Lower leg skin (tissue), 4 donors: ENCODE measurements around the gene ESAM. TPM values are rescaled to one million over a fixed set of nuclear protein-coding genes. Genes with fewer than 3 reads are reported as not detected.

Experiments used
- DNase-seq, 2 donors: peaks; one replicate each; pipeline ENCODE4 v3.0.0-alpha.2; 2019; ENCODE audit warnings: low spot score in 2 of 2
- H3K4me3 ChIP-seq: fragments of 200-600 bp; sonication (generic); 2 replicates; pipeline ENCODE4 v1.5.1; 2017; ENCODE audit warnings: mild to moderate bottlenecking, low read depth; ENCODE audit not compliant: poor library complexity, severe bottlenecking
- CTCF ChIP-seq, 3 donors: fragments of 450-650 bp; IDR thresholded peaks; one replicate each; pipeline ENCODE4 v1.5.1; 2016; ENCODE audit warnings: antibody characterized with exemption in 3 of 3, mild to moderate bottlenecking in 3 of 3, moderate library complexity in 2 of 3
- POLR2A ChIP-seq, 2 donors: fragments of 450-650 bp; IDR thresholded peaks; one replicate each; pipeline ENCODE4 v1.6.1; 2016 to 2017; ENCODE audit warnings: antibody characterized with exemption in 2 of 2, mild to moderate bottlenecking in 1 of 2, moderate library complexity in 1 of 2
- WGBS, 2 donors: methylation state at CpG; one replicate each; pipeline ENCODE4 v1.1.5; 2018; 5-methylcytosine and 5-hydroxymethylcytosine counted together
- intact Hi-C: fragments of 100-400 bp; cut with DNase I; formaldehyde crosslinking; loops from one replicate; pipeline ENCODE4 v1.15.0; 2023; ENCODE audit warnings: low total_unique reads
- total RNA-seq, 4 donors: library from RNA; depleted of rRNA; stranded (reverse); fragments of >200 nt; gene quantifications; one replicate each; pipeline ENCODE4 v1.1.0, GENCODE V29; 2016

ESAM gene
- total RNA-seq, 4 donors from 2014 or later: 6.1 to 24.1 (median 11.4) TPM

GRCh38 chr11:124768914-124769313 lies 6.8 kb upstream of the ESAM start:
- H3K4me3 ChIP-seq: no peak overlapping the region
- TF ChIP-seq CTCF (IDR thresholded peaks at IDR 0.05) (no peak), POLR2A (IDR thresholded peaks at IDR 0.05) (no peak)
- 88 to 91% methylated on average over 8 of the region's 8 CpGs for WGBS, 2 donors
- intact Hi-C loops: no loop called here
- no peak for DNase-seq

GRCh38 chr11:124766156-124766555 lies 4.1 kb upstream of the ESAM start:
- H3K4me3 ChIP-seq: no peak overlapping the region
- TF ChIP-seq CTCF (IDR thresholded peaks at IDR 0.05) (no peak), POLR2A (IDR thresholded peaks at IDR 0.05) (no peak)
- no peak for DNase-seq
- intact Hi-C loops: no loop called here
- WGBS, 2 donors: 94% methylated on average over 2 of the region's 2 CpGs

- TF ChIP-seq POLR2A (IDR thresholded peaks at IDR 0.05) (no peak), CTCF (IDR thresholded peaks at IDR 0.05) (no peak)
- peak overlapping the region; percentile 30 for H3K4me3 ChIP-seq
- WGBS, 2 donors: 8% methylated on average over 21 of the region's 21 CpGs
- intact Hi-C loops: loop anchor here (5.0 kb wide), 1 partner anchor 91 kb away; the partner anchor contains the start of genes SIAE and SPA17
- peak; percentile 66 to 95 for DNase-seq
Measured at GRCh38 chr11:124763156-124763947, 1.3 kb upstream of the ESAM start.

GRCh38 chr11:124762624-124763155 lies 600 bp upstream of the ESAM start:
- peak in 1 of 2 donors; percentile 82 for DNase-seq
- TF ChIP-seq POLR2A (IDR thresholded peaks at IDR 0.05) (no peak), CTCF (IDR thresholded peaks at IDR 0.05) (no peak)
- 1 to 3% methylated on average over 28 to 44 of the region's 45 CpGs for WGBS, 2 donors
- H3K4me3 ChIP-seq: peak overlapping the region; percentile 30
- intact Hi-C loops: loop anchor here (5.0 kb wide), 1 partner anchor 90 kb away; the partner anchor contains the start of genes SIAE and SPA17

GRCh38 chr11:124761301-124762104 lies 587 bp downstream of the ESAM start:
- WGBS, 2 donors: 16 to 40% methylated on average over 12 to 22 of the region's 25 CpGs
- DNase-seq: peak in 1 of 2 donors; percentile 85
- intact Hi-C loops: loop anchor here (5.0 kb wide), 1 partner anchor 89 kb away; the partner anchor contains the start of genes SIAE and SPA17
- TF ChIP-seq CTCF (IDR thresholded peaks at IDR 0.05): no peak
- no peak for TF ChIP-seq POLR2A (IDR thresholded peaks at IDR 0.05)
- H3K4me3 ChIP-seq: peak overlapping the region; percentile 35
